Loucy (cell line): ENCODE results near the gene TIFAB.

Experiments
- H2AFZ ChIP-seq: fragments of 200-600 bp; sonication (generic); 2 replicates; pipeline ENCODE4 v1.6.0; 2016; ENCODE audit warnings: antibody characterized with exemption, mild to moderate bottlenecking, low read length, moderate library complexity
- H3F3A ChIP-seq: fragments of 200-600 bp; 2 replicates; pipeline ENCODE4 v1.6.0; 2016; ENCODE audit warnings: antibody characterized with exemption, low read depth, mild to moderate bottlenecking
- H3K27me3 ChIP-seq: fragments of 200-600 bp; sonication (generic); 2 replicates; pipeline ENCODE4 v1.6.1; 2014; ENCODE audit warnings: low read length, mild to moderate bottlenecking; ENCODE audit not compliant: insufficient read depth, poor library complexity, severe bottlenecking
- H3K36me3 ChIP-seq: fragments of 200-600 bp; sonication (generic); 2 replicates; pipeline ENCODE4 v1.6.1; 2016; ENCODE audit warnings: low read length; ENCODE audit not compliant: insufficient read depth
- H3K4me1 ChIP-seq: fragments of 200-600 bp; sonication (generic); 2 replicates; pipeline ENCODE4 v1.5.1; 2014; ENCODE audit warnings: low read length, mild to moderate bottlenecking; ENCODE audit not compliant: insufficient read depth, poor library complexity, severe bottlenecking
- H3K4me2 ChIP-seq: fragments of 200-600 bp; sonication (generic); 2 replicates; pipeline ENCODE4 v1.6.0; 2014; ENCODE audit warnings: antibody characterized with exemption, low read length, low read depth, mild to moderate bottlenecking; ENCODE audit not compliant: poor library complexity, severe bottlenecking
- H3K4me3 ChIP-seq: fragments of 200-600 bp; sonication (generic); 2 replicates; pipeline ENCODE4 v1.5.1; 2014; ENCODE audit warnings: low read length, mild to moderate bottlenecking, mixed read lengths; ENCODE audit not compliant: poor library complexity, severe bottlenecking
- H3K79me2 ChIP-seq: fragments of 200-600 bp; sonication (generic); 2 replicates; pipeline ENCODE4 v1.6.1; 2014; ENCODE audit warnings: low read length; ENCODE audit not compliant: insufficient read depth
- H3K9ac ChIP-seq: fragments of 200-600 bp; sonication (generic); 2 replicates; pipeline ENCODE4 v1.6.0; 2014; ENCODE audit warnings: mild to moderate bottlenecking, low read depth, low read length, moderate library complexity; ENCODE audit not compliant: poor library complexity, severe bottlenecking
- H3K9me2 ChIP-seq: fragments of 200-600 bp; sonication (generic); replicated peaks from 2 replicates; pipeline ENCODE4 v1.6.1; 2016; ENCODE audit warnings: low read depth, low read length, mixed read lengths
- H3K9me3 ChIP-seq: fragments of 200-600 bp; sonication (generic); 2 replicates; pipeline ENCODE4 v1.6.1; 2014; ENCODE audit warnings: mild to moderate bottlenecking, antibody characterized with exemption, low read length, low read depth; ENCODE audit not compliant: insufficient read depth
- H4K20me1 ChIP-seq: fragments of 200-600 bp; sonication (generic); 2 replicates; pipeline ENCODE4 v1.6.0; 2014; ENCODE audit warnings: antibody characterized with exemption, low read length, mild to moderate bottlenecking; ENCODE audit not compliant: insufficient read depth, poor library complexity, severe bottlenecking
- CTCF ChIP-seq: fragments of 200-600 bp; sonication (generic); conservative IDR thresholded peaks from 2 replicates; pipeline ENCODE4 v1.5.1; 2014; ENCODE audit warnings: mild to moderate bottlenecking, antibody characterized with exemption, low read length
- EZH2phosphoT487 ChIP-seq: fragments of 200-600 bp; IDR thresholded peaks from 2 replicates; pipeline ENCODE4 v1.6.1; 2018; ENCODE audit warnings: antibody characterized with exemption, mild to moderate bottlenecking, moderate library complexity, borderline replicate concordance

TIFAB gene

GRCh38 chr5:135447298-135447929 lies 4.7 kb downstream of the TIFAB start, which contains the start of gene DCANP1:
DCANP1 (minus strand) TSS chr5:135447348; CDS start chr5:135447108, 240 bp downstream.
- peaks cover 17% of the 10 kb centered on the region for H3K4me1 ChIP-seq
- H3K9me3 ChIP-seq = no peaks in the 10 kb centered on the region
- TF ChIP-seq CTCF = no peak
- TF ChIP-seq EZH2phosphoT487 = no peak
- no peaks in the 10 kb centered on the region for H3K36me3 ChIP-seq
- no peaks in the 10 kb centered on the region for H3K27me3 ChIP-seq
- H3F3A ChIP-seq = no peaks in the 10 kb centered on the region
- no peak within 1 kb of the TSS for H2AFZ ChIP-seq
- no peak within 1 kb of the TSS for H3K4me3 ChIP-seq
- no peaks in the 10 kb centered on the region for H3K9me2 ChIP-seq
- H3K9ac ChIP-seq = no peak within 1 kb of the TSS
- H4K20me1 ChIP-seq = no peaks in the 10 kb centered on the region
- H3K79me2 ChIP-seq = no peaks in the 10 kb centered on the region
- H3K4me2 ChIP-seq = no peak within 1 kb of the TSS

GRCh38 chr5:135446615-135447014 lies 5.5 kb downstream of the TIFAB start:
- no peaks in the 10 kb centered on the region for H4K20me1 ChIP-seq
- H3K9me2 ChIP-seq = no peaks in the 10 kb centered on the region
- no peak overlapping the region for H3K9ac ChIP-seq
- no peaks in the 10 kb centered on the region for H3K79me2 ChIP-seq
- H3K36me3 ChIP-seq = no peaks in the 10 kb centered on the region
- TF ChIP-seq CTCF = no peak
- no peak for TF ChIP-seq EZH2phosphoT487
- H3K27me3 ChIP-seq = no peaks in the 10 kb centered on the region
- no peaks in the 10 kb centered on the region for H3K9me3 ChIP-seq
- no peak overlapping the region for H2AFZ ChIP-seq
- H3K4me1 ChIP-seq = peaks cover 22% of the 10 kb centered on the region
- no peaks in the 10 kb centered on the region for H3F3A ChIP-seq
- H3K4me2 ChIP-seq = no peak overlapping the region
- H3K4me3 ChIP-seq = no peak overlapping the region

GRCh38 chr5:135446206-135446605 lies 5.9 kb downstream of the TIFAB start:
- H3K4me2 ChIP-seq = no peak overlapping the region
- no peaks in the 10 kb centered on the region for H3K27me3 ChIP-seq
- H3K9me2 ChIP-seq = no peaks in the 10 kb centered on the region
- H3K4me1 ChIP-seq = peaks cover 26% of the 10 kb centered on the region
- H3K9ac ChIP-seq = no peak overlapping the region
- TF ChIP-seq CTCF (no peak), EZH2phosphoT487 (no peak)
- H3K9me3 ChIP-seq = no peaks in the 10 kb centered on the region
- H4K20me1 ChIP-seq = no peaks in the 10 kb centered on the region
- H3K4me3 ChIP-seq = no peak overlapping the region
- no peaks in the 10 kb centered on the region for H3K36me3 ChIP-seq
- no peaks in the 10 kb centered on the region for H3K79me2 ChIP-seq
- H2AFZ ChIP-seq = no peak overlapping the region
- no peaks in the 10 kb centered on the region for H3F3A ChIP-seq
